Endometrial microvascular endothelial cells (primary cell): Measurements from ENCODE around the gene STX16. TPM values are rescaled to one million over a fixed set of nuclear protein-coding genes. Genes with fewer than 3 reads are reported as not detected.
"Not testable (repeated sequence)": the region's sequence is repeated elsewhere in the genome, so short reads cannot be mapped to it uniquely, and the experiment has no call there.

Experiments
- in situ Hi-C: cut with HindIII; loops from 2 replicates; pipeline ENCODE4 v1.10.0; 2017; ENCODE audit warnings: low sequenced_read_pairs, low pct_unique_long_range_greater_than_20kb; ENCODE audit errors: inconsistent ontology term
- total RNA-seq: library from RNA; depleted of rRNA; stranded (reverse); fragments of >200 nt; gene quantifications from one replicate; pipeline ENCODE4 v1.2.3, GENCODE V29; 2015; ENCODE audit errors: inconsistent ontology term

STX16 gene
- total RNA-seq, 1 donor from 2014 or later = 23.4 TPM

- in situ Hi-C loops = no loop called here
Observed at GRCh38 chr20:58647796-58648501, 3.1 kb upstream of the STX16 start.

- in situ Hi-C loops = not testable (repeated sequence)
Observed at GRCh38 chr20:58648502-58648825, 2.6 kb upstream of the STX16 start.

GRCh38 chr20:58649288-58650180 is 1.5 kb upstream of the STX16 start:
- in situ Hi-C loops = loop anchor here (25.0 kb wide), 2 partner anchors 213 to 412 kb away; partner anchors contain the start of genes ANKRD60, GNAS and GNAS-AS1

GRCh38 chr20:58650181-58650775 is 805 bp upstream of the STX16 start:
- in situ Hi-C loops = loop anchor here (25.0 kb wide), 2 partner anchors 212 to 413 kb away; partner anchors contain the start of genes ANKRD60, GNAS and GNAS-AS1

GRCh38 chr20:58651559-58651945 is 469 bp downstream of the STX16 start:
- in situ Hi-C loops = loop anchor here (25.0 kb wide), 2 partner anchors 211 to 414 kb away; partner anchors contain the start of genes ANKRD60, GNAS and GNAS-AS1

GRCh38 chr20:58651946-58652605 is 993 bp downstream of the STX16 start:
- in situ Hi-C loops = loop anchor here (25.0 kb wide), 2 partner anchors 210 to 415 kb away; partner anchors contain the start of genes ANKRD60, GNAS and GNAS-AS1

- in situ Hi-C loops = loop anchor here (25.0 kb wide), 2 partner anchors 210 to 415 kb away; partner anchors contain the start of genes ANKRD60, GNAS and GNAS-AS1
Observed at GRCh38 chr20:58652606-58653294, 1.7 kb downstream of the STX16 start.

GRCh38 chr20:58654337-58654736 is 3.3 kb downstream of the STX16 start:
- in situ Hi-C loops = loop anchor here (25.0 kb wide), 2 partner anchors 208 to 417 kb away; partner anchors contain the start of genes ANKRD60, GNAS and GNAS-AS1

- in situ Hi-C loops = loop anchor here (25.0 kb wide), 2 partner anchors 207 to 418 kb away; partner anchors contain the start of genes ANKRD60, GNAS and GNAS-AS1
Observed at GRCh38 chr20:58655328-58656107, 4.4 kb downstream of the STX16 start.

GRCh38 chr20:58656831-58657230 is 5.7 kb downstream of the STX16 start:
- in situ Hi-C loops = loop anchor here (25.0 kb wide), 2 partner anchors 205 to 420 kb away; partner anchors contain the start of genes ANKRD60, GNAS and GNAS-AS1

- in situ Hi-C loops = loop anchor here (25.0 kb wide), 2 partner anchors 205 to 420 kb away; partner anchors contain the start of genes ANKRD60, GNAS and GNAS-AS1
Observed at GRCh38 chr20:58657262-58657661, 6.2 kb downstream of the STX16 start.

- in situ Hi-C loops = loop anchor here (25.0 kb wide), 2 partner anchors 204 to 421 kb away; partner anchors contain the start of genes ANKRD60, GNAS and GNAS-AS1
Observed at GRCh38 chr20:58657986-58658385, 6.9 kb downstream of the STX16 start.

GRCh38 chr20:58658760-58659159 is 7.7 kb downstream of the STX16 start:
- in situ Hi-C loops = loop anchor here (25.0 kb wide), 2 partner anchors 204 to 421 kb away; partner anchors contain the start of genes ANKRD60, GNAS and GNAS-AS1

- in situ Hi-C loops = loop anchor here (25.0 kb wide), 2 partner anchors 202 to 423 kb away; partner anchors contain the start of genes ANKRD60, GNAS and GNAS-AS1
Observed at GRCh38 chr20:58659841-58660240, 8.8 kb downstream of the STX16 start.

GRCh38 chr20:58660855-58661597 is 9.9 kb downstream of the STX16 start:
- in situ Hi-C loops = loop anchor here (25.0 kb wide), 2 partner anchors 201 to 424 kb away; partner anchors contain the start of genes ANKRD60, GNAS and GNAS-AS1
